Mesenteric fat pad (tissue), 1 donor: Measurements from ENCODE around the gene FXN. TPM values are rescaled to one million over a fixed set of nuclear protein-coding genes. Genes with fewer than 3 reads are reported as not detected.
"Not testable (repeated sequence)": the region's sequence is repeated elsewhere in the genome, so short reads cannot be mapped to it uniquely, and the experiment has no call there.

Experiments used
- DNase-seq: peaks from one replicate; pipeline ENCODE4 v3.0.0-alpha.2; 2020; ENCODE audit warnings: low spot score
- total RNA-seq: library from RNA; stranded (reverse); fragmentation: NEBNext Ultra II Directional; extraction: Animal tissue kit (Norgen Biotek cat#: 25700); gene quantifications from one replicate; pipeline ENCODE4 v1.2.1, GENCODE V29; 2021
- donor health status: DM: yes; HTN: yes; CAD: no.

The FXN gene
- total RNA-seq, 1 donor from 2014 or later = 16.5 TPM

DNA sequence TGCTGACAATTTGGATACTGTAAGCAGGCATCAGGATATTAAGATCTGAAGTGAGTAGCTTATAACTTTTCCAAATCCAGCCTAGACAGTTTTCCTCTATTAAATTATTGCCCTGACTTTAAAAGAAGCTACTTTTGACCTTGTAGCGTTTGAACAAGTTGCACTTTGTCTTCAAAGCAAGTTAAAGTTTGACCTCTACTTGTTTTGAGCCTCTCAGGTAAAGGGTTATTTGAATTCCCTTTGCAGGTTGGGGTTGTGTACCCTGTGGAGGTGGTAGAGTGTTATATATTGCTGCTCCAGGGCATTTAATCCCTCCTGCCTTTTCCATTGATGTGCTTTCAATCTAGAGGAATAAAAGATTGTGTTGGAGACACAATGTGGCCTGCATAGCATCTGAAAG, 30.1 kb downstream of the FXN start:
- no peak for DNase-seq

DNA sequence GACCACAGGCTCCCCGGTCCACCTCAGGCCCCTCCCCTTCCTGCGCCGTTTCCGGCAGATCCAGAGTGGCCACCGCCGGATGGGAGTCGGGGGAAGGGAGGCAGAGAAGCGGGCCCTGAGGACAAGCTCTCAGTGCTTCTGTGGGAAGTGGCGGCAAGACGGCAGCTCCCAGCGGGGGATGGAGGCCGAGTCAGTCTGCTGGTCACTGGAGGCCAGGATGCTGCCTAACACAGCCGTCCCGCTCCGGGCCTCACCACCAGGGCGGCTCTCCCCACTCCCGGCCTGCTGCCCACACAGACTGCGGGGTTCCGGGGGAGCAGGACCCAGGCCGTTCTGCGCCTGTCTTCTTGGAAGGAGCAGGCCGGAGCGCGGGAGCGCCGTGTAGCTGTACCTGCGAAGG, 31.4 kb downstream of the FXN start:
- DNase-seq = no peak

DNA sequence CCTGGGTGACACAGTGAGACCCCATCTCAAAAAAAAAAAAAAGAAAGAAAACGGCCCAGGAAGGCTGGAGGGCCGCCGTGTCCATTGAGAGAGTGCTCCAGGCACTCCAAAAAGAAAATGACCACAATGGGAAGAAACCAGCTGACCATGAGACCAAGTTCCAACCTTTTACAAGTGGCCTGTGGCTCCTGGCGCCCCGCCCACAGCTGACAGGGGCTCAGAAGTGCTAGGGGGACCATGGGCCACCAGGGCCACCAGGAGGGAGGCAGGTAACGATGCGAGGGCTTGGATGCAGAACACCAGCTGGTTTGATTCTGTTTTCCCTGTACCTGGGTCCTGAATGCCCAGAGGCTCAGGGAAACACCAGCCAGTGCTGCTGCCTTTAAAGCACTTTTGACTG, 34.6 kb downstream of the FXN start:
- DNase-seq = no peak

DNA sequence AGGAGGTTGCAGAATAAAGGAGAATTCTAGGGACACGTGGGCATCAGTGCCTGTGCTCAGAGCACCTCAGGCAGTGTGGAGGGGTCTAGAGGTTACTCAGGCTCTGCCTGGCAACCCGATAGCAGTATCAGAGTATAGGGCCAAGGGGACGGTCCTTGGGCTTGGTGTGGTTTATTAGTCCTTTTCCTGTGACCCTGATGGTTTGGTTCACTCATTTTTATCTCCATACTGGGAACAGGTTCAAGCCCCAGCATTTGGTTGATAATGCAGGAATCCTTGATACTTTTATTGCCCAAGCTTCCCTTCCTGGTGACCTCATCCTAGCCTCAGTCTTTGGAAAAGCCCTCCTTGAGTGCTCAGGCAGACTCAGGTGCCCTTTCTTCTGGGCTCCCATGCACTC, 35.5 kb downstream of the FXN start:
- no peak for DNase-seq

DNA sequence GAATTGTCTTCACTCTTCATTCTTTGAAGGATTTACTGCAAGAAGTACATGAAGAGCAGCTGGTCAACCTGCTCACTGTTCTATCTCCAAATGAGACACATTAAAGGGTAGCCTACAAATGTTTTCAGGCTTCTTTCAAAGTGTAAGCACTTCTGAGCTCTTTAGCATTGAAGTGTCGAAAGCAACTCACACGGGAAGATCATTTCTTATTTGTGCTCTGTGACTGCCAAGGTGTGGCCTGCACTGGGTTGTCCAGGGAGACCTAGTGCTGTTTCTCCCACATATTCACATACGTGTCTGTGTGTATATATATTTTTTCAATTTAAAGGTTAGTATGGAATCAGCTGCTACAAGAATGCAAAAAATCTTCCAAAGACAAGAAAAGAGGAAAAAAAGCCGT, 37.6 kb downstream of the FXN start:
- DNase-seq = no peak

DNA sequence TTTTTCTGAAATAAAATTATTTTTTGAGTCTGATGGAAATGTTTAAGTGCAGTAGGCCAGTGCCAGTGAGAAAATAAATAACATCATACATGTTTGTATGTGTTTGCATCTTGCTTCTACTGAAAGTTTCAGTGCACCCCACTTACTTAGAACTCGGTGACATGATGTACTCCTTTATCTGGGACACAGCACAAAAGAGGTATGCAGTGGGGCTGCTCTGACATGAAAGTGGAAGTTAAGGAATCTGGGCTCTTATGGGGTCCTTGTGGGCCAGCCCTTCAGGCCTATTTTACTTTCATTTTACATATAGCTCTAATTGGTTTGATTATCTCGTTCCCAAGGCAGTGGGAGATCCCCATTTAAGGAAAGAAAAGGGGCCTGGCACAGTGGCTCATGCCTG, 39.2 kb downstream of the FXN start:
- DNase-seq = no peak

DNA sequence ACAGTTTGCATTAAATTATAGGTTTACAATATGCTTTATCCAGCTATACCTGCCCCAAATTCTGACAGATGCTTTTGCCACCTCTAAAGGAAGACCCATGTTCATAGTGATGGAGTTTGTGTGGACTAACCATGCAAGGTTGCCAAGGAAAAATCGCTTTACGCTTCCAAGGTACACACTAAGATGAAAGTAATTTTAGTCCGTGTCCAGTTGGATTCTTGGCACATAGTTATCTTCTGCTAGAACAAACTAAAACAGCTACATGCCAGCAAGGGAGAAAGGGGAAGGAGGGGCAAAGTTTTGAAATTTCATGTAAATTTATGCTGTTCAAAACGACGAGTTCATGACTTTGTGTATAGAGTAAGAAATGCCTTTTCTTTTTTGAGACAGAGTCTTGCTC, 41.0 kb downstream of the FXN start:
- DNase-seq = no peak

DNA sequence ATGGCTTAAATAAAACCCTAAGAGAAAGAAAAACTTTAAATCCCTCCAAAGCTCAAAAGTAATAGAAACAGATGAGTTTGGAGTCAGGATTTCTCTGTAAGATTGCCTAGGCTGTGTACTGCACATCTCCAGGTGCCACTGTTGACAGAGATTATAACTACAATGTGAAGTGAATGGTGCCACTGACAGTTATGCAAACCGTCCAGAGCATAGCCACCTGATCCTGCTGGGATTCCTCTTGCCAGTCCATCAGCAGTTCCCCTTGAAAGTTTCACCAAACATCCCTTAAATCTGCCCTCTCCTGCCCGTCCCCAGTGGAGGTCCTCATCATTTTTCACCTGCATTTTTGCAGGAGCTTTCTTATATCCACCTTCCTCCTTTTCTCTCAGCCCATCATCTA, 42.5 kb downstream of the FXN start:
- no peak for DNase-seq

DNA sequence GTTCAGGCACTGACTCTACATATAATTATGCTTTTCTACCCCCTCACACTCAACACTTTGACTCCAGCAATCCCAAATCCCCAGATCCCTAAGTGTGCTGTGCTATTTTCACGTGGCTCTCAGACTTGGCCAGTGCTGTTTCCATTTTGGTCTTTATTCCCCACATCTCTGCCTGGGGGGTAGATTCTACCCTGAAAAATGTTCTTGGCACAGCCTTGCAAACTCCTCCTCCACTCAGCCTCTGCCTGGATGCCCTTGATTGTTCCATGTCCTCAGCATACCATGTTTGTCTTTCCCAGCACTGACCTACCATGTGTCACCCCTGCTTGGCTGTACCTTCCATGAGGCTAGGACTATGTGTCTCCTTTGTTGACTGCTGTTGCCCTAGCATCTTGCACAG, 43.0 kb downstream of the FXN start:
- no peak for DNase-seq

DNA sequence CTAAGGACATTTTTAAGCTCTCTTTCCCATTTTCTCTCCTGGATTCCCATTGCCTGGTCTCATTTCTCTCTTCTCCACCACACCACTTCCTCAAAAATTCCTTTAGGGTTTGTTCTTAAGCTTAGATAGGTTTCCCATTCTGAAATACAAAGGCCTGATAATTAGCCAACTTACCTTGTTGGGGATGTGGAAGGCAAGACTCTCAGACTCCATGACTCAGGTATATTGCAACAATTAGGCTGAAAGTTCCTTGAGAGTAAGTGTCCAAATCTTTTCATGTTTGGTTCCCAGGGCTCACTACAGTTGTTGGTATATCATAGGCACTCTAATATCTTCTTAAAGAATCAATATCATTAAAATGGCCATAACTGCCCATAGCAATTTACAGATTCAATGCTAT, 43.6 kb downstream of the FXN start:
- DNase-seq = no peak

DNA sequence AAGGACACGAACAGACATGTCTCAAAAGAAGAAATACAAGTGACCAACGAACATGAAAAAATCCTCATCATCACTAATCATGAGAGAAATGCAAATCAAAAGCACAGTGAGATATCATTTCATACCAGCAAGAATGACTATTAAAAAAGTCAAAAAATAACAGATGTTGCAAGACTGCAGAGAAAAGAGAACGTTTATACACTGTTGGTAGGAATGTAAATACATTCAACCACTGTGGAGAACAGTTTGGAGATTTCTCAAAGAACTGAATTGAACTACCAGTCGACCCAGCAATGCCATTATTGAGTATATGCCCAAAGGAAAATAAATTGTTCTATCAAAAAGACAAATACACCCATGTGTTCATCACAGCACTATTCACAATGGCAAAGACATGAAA, 45.7 kb downstream of the FXN start:
- no peak for DNase-seq

DNA sequence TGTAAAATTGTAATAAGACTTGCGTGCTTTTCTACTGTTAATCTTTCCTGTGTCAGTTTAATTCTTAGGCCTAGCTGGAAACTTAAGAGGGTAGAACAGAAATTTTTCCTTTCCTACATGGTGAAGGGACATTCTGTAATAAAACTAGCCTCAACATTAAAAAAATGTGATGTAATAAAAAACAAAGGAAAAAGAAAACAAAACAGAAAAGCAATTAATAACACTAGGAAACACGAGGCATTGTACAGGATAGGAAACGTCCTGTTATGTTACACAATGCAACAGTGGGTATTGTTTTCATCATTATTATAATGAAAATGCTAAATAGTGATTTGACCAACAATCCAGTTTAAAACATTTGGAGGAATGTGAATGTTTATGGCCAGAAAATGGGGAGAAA, 47.8 kb downstream of the FXN start:
- no peak for DNase-seq

DNA sequence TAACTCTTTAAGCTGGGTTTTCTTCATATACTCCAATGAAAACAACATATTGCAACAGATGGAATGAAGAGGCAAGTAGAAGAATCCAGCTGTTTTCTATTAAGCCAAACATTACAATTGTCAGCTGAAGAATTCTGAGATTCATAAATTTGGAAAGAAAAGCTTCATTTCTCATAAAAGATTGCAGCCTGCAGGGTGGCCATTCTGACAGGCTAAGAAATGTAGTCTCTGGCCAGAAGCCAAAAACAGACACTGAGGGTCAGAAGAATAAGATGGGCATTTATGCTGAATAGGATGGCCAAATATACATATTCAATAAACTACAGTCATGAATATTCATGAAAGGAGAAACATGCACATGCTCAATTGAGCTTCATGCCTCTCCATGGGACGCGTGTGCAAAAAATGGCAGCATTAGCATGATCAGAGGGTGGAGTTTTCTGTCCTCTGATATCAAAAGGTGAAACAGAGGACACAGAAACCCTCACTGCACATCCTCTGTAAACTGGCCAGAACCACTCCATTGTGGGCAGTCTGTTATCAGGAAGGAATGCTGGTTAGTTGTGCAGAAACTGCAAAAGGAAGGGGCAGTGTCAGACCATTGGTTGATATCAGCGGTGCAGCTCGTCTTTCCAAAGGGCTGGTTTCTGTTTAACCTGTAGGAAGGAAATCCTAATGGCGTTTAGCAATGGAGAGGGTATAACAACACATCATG, 50.2 kb downstream of the FXN start:
- DNase-seq = no peak

DNA sequence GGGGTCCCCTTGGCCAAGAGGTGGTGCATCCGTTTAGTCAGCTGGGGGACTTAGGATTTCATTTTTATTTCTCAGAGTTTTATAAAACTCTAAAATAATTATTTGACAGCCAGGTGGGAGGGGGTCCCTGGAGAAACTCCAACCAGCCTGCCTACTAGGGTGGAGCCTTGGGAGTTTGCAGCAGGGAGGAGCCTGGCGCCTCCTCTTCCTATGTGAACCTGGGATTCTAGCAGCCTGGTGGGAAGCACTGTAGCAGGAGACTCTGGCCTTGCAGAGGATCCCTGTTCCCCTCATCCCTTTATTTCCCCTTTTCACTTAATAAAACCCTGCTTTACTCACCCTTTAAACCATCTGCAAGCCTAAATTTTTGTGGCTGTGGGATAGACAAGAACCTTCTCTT, 50.8 kb downstream of the FXN start:
- DNase-seq = no peak

DNA sequence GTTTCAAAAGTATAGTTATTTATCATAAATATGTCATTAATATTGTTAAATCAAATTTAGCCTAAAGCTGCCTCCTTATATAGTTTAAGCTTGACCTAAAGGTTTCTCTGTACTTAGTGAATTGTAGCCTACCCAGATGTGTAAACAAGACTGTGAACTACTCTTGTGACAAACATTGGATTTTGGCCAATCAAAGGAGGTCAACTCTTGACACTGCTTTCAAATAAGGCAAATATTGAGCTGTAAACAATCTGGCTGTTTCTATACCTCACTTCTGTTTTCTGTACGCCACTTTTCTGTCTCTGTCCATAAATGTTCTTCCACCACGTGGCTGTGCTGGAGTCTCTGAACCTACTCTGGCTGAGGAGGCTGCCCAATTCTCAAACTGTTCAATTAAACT, 51.2 kb downstream of the FXN start:
- DNase-seq = no peak

DNA sequence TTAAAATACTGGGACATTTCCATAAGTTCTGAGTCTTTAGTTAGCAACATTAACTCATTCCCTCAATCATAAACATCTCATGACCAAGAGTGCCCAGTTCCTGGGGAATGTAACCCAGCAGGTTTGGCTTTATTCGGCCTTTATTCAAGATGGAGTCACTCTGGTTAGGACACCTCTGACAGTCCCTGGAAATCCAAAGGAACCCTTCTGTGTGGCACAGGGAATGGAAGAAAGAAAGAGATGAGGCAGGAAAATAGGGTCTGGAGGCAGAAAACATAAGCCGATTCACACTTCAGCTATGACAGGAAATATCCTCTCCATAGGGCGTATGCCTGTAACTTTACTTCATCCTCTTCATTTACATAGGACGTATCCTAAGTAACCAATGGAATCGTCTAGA, 53.5 kb downstream of the FXN start:
- no peak for DNase-seq

DNA sequence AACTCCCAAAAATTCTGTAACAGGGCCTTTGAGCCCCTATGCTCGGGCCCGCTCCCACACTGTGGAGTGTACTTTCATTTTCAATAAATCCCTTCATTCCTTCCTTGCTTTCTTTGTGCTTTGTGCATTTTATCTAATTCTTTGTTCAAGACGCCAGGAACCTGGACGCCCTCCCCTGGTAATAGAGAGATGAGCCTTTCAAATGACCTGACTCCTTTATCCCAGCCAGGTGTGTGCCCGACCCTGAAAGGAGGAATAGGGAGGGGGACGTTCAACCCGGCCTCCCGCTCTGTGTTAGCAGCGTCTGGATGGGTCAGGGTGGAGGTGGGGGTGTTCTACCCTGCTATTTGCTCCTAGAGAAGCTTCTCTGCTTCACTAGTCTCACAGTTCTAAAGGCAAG, 53.9 kb downstream of the FXN start:
- DNase-seq = no peak

DNA sequence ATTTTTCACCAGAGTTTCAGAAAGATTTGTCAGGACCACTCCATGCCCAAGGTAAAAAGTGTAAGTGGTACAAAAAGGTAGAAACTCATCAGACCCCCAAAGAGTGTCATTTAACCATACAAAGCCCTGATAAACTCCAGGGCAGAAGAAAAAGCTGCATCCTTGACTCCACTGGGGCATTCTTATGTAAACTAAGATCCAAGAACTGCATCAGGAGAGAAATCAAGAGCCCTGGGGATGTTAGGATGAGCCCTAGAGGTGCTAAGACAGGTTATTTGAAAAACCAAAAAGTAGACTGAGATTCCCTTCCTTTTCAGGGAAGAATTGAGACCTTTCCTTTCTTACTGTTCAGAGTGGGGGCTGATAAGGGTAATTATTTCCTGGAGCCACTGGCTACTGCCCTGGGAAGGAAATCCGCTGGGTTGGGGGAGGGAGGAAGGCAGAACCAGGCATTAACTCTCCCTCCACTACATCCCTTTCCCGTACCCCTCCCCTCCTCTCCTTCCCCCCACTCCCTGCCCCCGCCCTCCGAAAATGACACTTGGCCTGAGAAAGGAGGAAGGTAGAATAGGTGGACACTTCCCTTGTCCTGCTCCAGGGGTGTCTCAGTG, 54.7 kb downstream of the FXN start:
- DNase-seq = no peak

DNA sequence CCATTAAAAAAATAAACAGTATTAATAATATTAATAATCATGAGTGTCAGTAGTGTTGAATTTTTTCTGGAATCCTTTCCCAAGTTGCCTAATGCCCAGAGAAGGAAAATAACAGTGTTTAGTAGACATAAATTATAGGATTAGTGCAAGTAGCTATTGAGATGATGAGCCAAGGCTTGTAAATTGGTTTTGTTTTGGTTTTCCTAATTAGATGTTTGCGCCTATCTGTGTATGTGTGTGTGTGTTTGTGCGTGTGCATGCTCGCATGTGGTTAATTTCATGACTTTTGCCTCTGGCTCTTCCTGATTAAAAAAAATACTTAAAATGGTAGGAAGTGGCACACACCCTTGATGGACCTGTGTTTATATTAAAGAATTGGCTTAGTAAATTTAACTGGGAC, 55.4 kb downstream of the FXN start:
- DNase-seq = no peak

DNA sequence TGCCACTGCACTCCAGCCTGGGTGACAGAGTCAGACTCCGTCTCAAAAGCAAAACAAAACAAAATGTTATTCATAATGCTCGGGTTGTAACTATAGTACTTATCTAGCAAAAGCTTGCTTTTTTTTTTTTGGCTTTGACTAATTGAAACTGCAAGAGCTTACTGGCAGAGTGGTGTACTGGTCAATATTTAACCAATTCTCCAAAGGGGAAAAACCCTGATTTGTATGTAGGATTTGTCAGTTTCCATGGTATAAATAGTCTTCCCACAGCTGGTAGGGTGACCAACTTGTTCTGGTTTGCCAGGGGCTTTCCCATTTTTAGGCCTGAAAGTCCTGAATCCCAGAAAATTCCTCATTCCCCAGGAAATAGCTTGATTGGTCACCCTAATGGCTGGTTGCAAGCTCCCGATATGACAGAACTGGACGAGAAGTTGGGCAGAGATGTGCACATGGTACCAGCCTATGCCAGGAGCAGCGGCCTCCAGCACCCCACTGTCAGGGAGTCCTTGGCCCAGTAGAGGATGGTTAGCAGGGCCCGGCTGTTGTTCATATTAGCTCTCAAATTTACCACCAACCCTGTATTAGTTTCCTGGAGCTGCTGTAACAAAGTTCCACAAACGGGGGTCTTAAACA, 58.0 kb downstream of the FXN start:
- DNase-seq = no peak

DNA sequence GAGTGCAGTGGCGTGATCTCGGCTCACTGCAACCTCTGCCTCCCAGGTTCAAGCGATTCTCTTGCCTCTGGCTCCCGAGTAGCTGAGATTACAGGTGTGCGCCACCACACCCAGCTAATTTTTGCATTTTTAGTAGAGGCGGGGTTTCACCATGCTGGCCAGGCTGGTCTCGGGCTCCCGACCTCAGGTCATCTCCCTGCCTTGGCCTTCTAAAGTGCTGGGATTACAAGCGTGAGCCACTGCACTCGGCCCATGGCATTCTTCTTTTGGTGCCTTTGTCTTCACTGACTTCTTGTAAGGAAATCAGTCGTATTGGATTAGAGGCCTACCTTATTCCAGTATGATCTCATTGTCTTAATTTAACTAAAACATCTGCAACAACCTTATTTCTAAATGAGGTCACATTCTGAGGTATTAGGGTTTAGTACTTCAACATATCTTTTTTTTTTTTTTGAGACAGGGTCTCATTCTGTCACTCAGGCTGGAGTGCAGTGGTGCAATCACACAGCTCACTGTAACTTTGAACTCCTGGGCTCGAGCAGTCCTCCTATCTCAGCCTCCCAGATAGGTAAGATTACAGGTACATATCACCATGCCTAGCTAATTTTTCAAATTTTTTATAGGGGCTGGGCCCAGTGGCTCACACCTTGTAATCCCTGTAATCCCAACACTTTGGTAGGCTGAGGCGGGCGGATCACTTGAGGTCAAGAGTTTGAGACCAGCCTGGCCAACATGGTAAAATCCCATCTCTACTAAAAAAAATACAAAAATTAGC, 59.0 kb downstream of the FXN start:
- DNase-seq = not testable (repeated sequence)

DNA sequence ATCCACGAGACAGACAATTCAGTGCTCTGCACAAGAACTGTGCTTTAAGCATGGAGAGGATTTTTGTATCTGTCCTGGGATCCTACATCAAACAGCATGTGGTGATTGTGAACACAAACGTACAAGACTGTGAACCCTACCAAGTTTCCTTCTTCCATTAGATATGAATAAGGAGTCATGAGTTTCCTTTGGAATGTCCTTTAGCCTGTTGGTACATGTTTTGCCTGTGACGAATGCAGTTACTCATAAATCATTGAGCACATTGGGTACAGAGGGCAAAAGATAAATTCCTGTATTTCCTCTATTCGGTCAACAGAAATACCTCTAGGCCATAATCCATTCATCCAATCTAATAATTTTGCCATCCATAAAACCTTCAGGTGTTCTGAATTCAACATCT, 61.5 kb downstream of the FXN start:
- no peak for DNase-seq
